ENCODE results near the gene NAP1L4.
"Not testable (repeated sequence)": the region's sequence is repeated elsewhere in the genome, so short reads cannot be mapped to it uniquely, and the experiment has no call there.

NAP1L4 gene

GRCh38 chr11:2921261-2921660 lies 70.9 kb downstream of the NAP1L4 start:
- DNase-seq, result no peak

- DNase-seq, result no peak
These were observed 71.8 kb downstream of the NAP1L4 start for GRCh38 chr11:2920343-2920742.

- no peak for DNase-seq
These were observed 72.3 kb downstream of the NAP1L4 start for GRCh38 chr11:2919837-2920236.

GRCh38 chr11:2919188-2919587 lies 72.9 kb downstream of the NAP1L4 start:
- no peak for DNase-seq

- no peak for DNase-seq
These were observed 74.2 kb downstream of the NAP1L4 start for GRCh38 chr11:2917842-2918490.

GRCh38 chr11:2916892-2917645 lies 75.1 kb downstream of the NAP1L4 start:
- no peak for DNase-seq

- DNase-seq, result no peak
These were observed 75.8 kb downstream of the NAP1L4 start for GRCh38 chr11:2916114-2916891.

GRCh38 chr11:2915473-2915872 lies 76.7 kb downstream of the NAP1L4 start:
- DNase-seq, result no peak

GRCh38 chr11:2914455-2915195 lies 77.5 kb downstream of the NAP1L4 start:
- no peak for DNase-seq

GRCh38 chr11:2913776-2914175 lies 78.4 kb downstream of the NAP1L4 start:
- no peak for DNase-seq

- DNase-seq, result no peak
These were observed 79.1 kb downstream of the NAP1L4 start for GRCh38 chr11:2913019-2913431.

GRCh38 chr11:2912498-2912897 lies 79.6 kb downstream of the NAP1L4 start:
- DNase-seq, result no peak

GRCh38 chr11:2911785-2912391 lies 80.2 kb downstream of the NAP1L4 start:
- no peak for DNase-seq

GRCh38 chr11:2911088-2911784 lies 80.9 kb downstream of the NAP1L4 start:
- DNase-seq, result no peak

GRCh38 chr11:2910401-2910955 lies 81.7 kb downstream of the NAP1L4 start:
- no peak for DNase-seq

GRCh38 chr11:2909133-2909902 lies 82.8 kb downstream of the NAP1L4 start:
- no peak for DNase-seq

- no peak for DNase-seq
These were observed 84.0 kb downstream of the NAP1L4 start for GRCh38 chr11:2908130-2908529.

GRCh38 chr11:2905299-2905698 lies 86.8 kb downstream of the NAP1L4 start:
- not testable (repeated sequence) for DNase-seq

GRCh38 chr11:2904153-2905052 lies 87.7 kb downstream of the NAP1L4 start:
- no peak for DNase-seq

GRCh38 chr11:2903672-2904011 lies 88.5 kb downstream of the NAP1L4 start:
- DNase-seq, result no peak

Data from CD4-positive, alpha-beta T cell treated with Interleukin-4 for 1 hour (primary cell).